Heart right ventricle (tissue), 16 donors: ENCODE data around the gene PI4KA. TPM values are rescaled to one million over a fixed set of nuclear protein-coding genes. Genes with fewer than 3 reads are reported as not detected.
A peak's percentile ranks its signal among the peaks of the same experiment; 100 is the strongest.

Experiments used
- ATAC-seq, 8 donors: fragments of 200-7000 bp; cut with Tn5 transposase; one replicate each; pipeline ENCODE4 v1.9.1; 2020; ENCODE audit warnings: mild to moderate bottlenecking in 8 of 8, moderate library complexity in 8 of 8, moderate number of reproducible peaks in 1 of 8
- DNase-seq, 2 donors: peaks; one replicate each; pipeline ENCODE4 v3.0.0-alpha.2; 2020
- H3K27ac ChIP-seq, 10 donors: fragments of 200-600 bp; sonication (generic) in 2 of 10; one replicate each; pipeline versions ENCODE4 v1.5.0 to v1.8.0; 2020 to 2022; ENCODE audit warnings: mild to moderate bottlenecking in 3 of 10
- H3K27me3 ChIP-seq, 7 donors: fragments of 200-600 bp; one replicate each; pipeline ENCODE4 v1.8.0; 2021 to 2022; ENCODE audit warnings: mild to moderate bottlenecking in 2 of 7
- H3K36me3 ChIP-seq, 9 donors: fragments of 200-600 bp; sonication (generic) in 1 of 9; one replicate each; pipeline versions ENCODE4 v1.5.0 to v1.8.0; 2020 to 2022; ENCODE audit warnings: mild to moderate bottlenecking in 2 of 9
- H3K4me1 ChIP-seq, 9 donors: fragments of 200-600 bp; sonication (generic) in 1 of 9; one replicate each; pipeline versions ENCODE4 v1.5.0 to v1.8.0; 2020 to 2022; ENCODE audit warnings: mild to moderate bottlenecking in 4 of 9
- H3K4me3 ChIP-seq, 10 donors: fragments of 200-600 bp; sonication (generic) in 2 of 10; one replicate each; pipeline versions ENCODE4 v1.5.0 to v1.8.0; 2020 to 2022; ENCODE audit warnings: mild to moderate bottlenecking in 7 of 10, moderate library complexity in 2 of 10
- H3K9me3 ChIP-seq, 11 donors: fragments of 200-600 bp in 10 of 11; sonication (generic) in 2 of 11; one replicate each; pipeline versions ENCODE4 v1.5.0 to v1.8.0; 2013 to 2022; ENCODE audit warnings: mild to moderate bottlenecking in 2 of 11, control low read depth in 1 of 11, moderate library complexity in 1 of 11
- WGBS, 2 donors: extraction: QIAGEN DNeasy Blood & Tissue Kit; methylation state at CpG; one replicate each; pipeline ENCODE4 v1.1.7; 2013; ENCODE audit warnings: inconsistent platforms in 1 of 2; 5-methylcytosine and 5-hydroxymethylcytosine counted together
- intact Hi-C, 10 donors: fragments of 100-400 bp; cut with DNase I; formaldehyde crosslinking; loops; one replicate each; pipeline versions ENCODE4 v1.11.1 to v1.14.2; 2022
- polyA plus RNA-seq, 2 donors: library from polyadenylated mRNA; stranded (reverse); fragments of 200-250 nt; gene quantifications; one replicate each; pipeline ENCODE4 v1.2.3, GENCODE V29; 2013
- total RNA-seq, 10 donors: library from RNA; stranded (reverse); fragmentation: NEBNext Ultra II Directional in 3 of 10; extraction: Animal tissue kit (Norgen Biotek cat#: 25700) in 3 of 10; gene quantifications; one replicate each; pipeline versions ENCODE4 v1.2.1 to v1.2.4, GENCODE V29; 2021 to 2023
- TF ChIP-seq, protein P1 (sequence below), 9 donors: fragments of 200-600 bp; sonication (generic) in 2 of 9; IDR thresholded peaks; one replicate each; pipeline versions ENCODE4 v1.5.0 to v1.8.0; 2021 to 2022; ENCODE audit warnings: antibody characterized with exemption in 9 of 9, mild to moderate bottlenecking in 5 of 9, moderate library complexity in 1 of 9
- donor health status: Arrhythmogenic right ventricular cardiomyopathy.
- donor health status: ischemic (EF 13 %, LVEDD 7.1; RV severe dilation, severe dysfunction).
- donor health status: healthy with polysubstance abuse.
- donor health status: DM: no; HTN: yes; CAD: no.
- donor health status: DM: no; HTN: no; CAD: no.
- donor health status: ischemic (EF 25% LVEDD 6.9; RV normal size, moderate dysfunction).
- donor health status: ischemic (EF 25% LVEDD 5.7; RV mildly dilated, moderate dysfunction).
- donor health status: healthy.
- donor health status: DM: yes; HTN: yes; CAD: no.
- donor health status: Ischemic cardiomyopathy.
- donor health status: ischemic (EF 35%, LVEDD 5.7; RV mildly dilated, moderate dysfunction).
- donor health status: nonischemic (EF 11% LVEDD 7.7; RV severe dilation, severe dysfunction).
- donor health status: DM: yes; HTN: yes; CAD: no.
- donor health status: PGD.
- donor health status: ischemic (EF 29% LVEDD 5.4; RV normal size, mild dysfunction).
- donor health status: nonischemic (EF 23%, LVEDD 6.1; RV moderate dilation, normal function).

The PI4KA gene
- total and polyA plus RNA-seq, 12 donors = 32.3 to 55.2 (median 39.4) TPM

DNA sequence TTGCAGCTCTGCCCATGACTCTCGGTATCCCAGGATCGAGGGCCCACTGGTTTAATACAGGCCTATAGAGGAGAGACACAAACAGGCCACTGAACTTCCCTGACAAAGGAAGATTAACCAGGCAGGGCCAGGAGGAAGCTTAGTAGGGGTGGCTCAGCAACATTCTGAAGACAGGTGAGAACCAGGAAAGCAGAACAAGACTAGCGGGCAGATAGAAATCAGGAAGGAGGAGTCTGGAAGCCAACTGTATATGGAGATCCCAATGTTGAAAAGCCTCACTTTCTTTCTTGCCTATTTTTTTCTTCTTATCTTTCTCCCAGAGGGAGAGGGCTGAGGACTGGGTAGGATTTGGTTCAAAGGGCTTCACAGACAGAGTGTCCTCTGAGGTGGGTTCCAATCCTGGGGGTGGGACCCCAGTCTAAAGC, 5.4 kb downstream of the PI4KA start:
- no peak overlapping the region for H3K27ac ChIP-seq
- TF ChIP-seq, protein P1, sequence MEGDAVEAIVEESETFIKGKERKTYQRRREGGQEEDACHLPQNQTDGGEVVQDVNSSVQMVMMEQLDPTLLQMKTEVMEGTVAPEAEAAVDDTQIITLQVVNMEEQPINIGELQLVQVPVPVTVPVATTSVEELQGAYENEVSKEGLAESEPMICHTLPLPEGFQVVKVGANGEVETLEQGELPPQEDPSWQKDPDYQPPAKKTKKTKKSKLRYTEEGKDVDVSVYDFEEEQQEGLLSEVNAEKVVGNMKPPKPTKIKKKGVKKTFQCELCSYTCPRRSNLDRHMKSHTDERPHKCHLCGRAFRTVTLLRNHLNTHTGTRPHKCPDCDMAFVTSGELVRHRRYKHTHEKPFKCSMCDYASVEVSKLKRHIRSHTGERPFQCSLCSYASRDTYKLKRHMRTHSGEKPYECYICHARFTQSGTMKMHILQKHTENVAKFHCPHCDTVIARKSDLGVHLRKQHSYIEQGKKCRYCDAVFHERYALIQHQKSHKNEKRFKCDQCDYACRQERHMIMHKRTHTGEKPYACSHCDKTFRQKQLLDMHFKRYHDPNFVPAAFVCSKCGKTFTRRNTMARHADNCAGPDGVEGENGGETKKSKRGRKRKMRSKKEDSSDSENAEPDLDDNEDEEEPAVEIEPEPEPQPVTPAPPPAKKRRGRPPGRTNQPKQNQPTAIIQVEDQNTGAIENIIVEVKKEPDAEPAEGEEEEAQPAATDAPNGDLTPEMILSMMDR (IDR thresholded peaks at IDR 0.05) = no peak
- no peaks in the 10 kb centered on the region for H3K9me3 ChIP-seq
- peaks cover 18 to 45% (median 31%) of the 10 kb centered on the region in 9 donors for H3K4me1 ChIP-seq
- intact Hi-C loops = loop anchor here in 3 of 10 donors (5.0 to 10.0 kb wide), 3 partner anchors 44 to 72 kb away; no protein-coding TSS in a partner anchor
- DNase-seq (no peak), ATAC-seq (no peak)
- H3K27me3 ChIP-seq = no peaks in the 10 kb centered on the region
- no peak overlapping the region for H3K4me3 ChIP-seq
- 88 to 93% methylated on average over 3 of the region's 3 CpGs for WGBS, 2 donors
- H3K36me3 ChIP-seq = no peaks in the 10 kb centered on the region

DNA sequence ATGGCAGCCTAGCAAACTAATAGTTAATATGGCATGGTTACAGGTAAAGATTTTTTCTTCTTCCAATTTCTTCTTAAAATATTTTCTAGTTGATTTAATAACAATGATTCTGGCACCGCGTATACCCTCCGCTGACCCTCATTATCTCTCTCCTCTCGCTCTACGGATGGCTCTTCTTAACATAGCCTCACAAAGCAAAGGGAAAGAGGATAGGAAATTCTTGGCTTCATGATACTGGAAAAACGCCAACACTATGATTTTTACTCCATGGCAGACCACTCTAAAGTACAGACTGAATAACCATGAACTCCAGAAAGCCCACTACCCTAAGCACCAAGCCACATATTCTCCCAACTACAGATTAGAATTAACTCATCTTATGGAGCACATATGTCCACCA, 6.1 kb downstream of the PI4KA start:
- Histone ChIP-seq H3K36me3 (no peaks in the 10 kb centered on the region), H3K27me3 (no peaks in the 10 kb centered on the region), H3K4me1 (peaks cover 15 to 40% (median 26%) of the 10 kb centered on the region in 9 donors), H3K4me3 (no peak overlapping the region), H3K9me3 (no peaks in the 10 kb centered on the region), H3K27ac (no peak overlapping the region)
- DNase-seq = no peak
- peak in 1 of 8 donors; percentile 25 for ATAC-seq
- TF ChIP-seq, protein P1 (IDR thresholded peaks at IDR 0.05) = no peak
- intact Hi-C loops = loop anchor here in 3 of 10 donors (5.0 to 10.0 kb wide), 3 partner anchors 45 to 72 kb away; no protein-coding TSS in a partner anchor
- WGBS, 2 donors = 15 to 29% methylated on average over 6 of the region's 6 CpGs

DNA sequence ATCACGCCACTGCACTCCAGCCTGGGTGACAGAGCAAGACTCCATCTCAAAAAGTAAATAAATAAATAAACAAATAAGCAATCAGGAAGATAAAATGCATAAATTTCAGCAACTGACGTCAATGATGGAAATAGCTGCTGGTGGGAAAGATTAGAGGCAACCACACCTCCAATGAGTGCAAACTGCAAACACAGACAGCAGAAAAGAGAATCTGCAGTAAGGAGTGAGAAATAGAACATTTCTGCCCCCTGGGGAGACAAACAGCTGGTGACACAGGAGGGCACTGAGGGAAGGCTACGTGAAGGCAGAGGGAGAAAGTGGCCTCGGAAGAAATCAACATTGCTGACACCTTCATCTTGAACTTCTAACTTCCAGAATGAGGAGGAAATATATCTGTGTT, 6.5 kb downstream of the PI4KA start:
- 39 to 56% methylated on average over 4 of the region's 4 CpGs for WGBS, 2 donors
- Histone ChIP-seq H3K9me3 (no peaks in the 10 kb centered on the region), H3K4me1 (peaks cover 10 to 36% (median 21%) of the 10 kb centered on the region in 9 donors), H3K36me3 (no peaks in the 10 kb centered on the region), H3K4me3 (no peak overlapping the region), H3K27me3 (no peaks in the 10 kb centered on the region), H3K27ac (no peak overlapping the region)
- intact Hi-C loops = loop anchor here in 3 of 10 donors (5.0 to 10.0 kb wide), 3 partner anchors 45 to 73 kb away; no protein-coding TSS in a partner anchor
- ATAC-seq = no peak
- TF ChIP-seq, protein P1 (IDR thresholded peaks at IDR 0.05) = no peak
- no peak for DNase-seq

DNA sequence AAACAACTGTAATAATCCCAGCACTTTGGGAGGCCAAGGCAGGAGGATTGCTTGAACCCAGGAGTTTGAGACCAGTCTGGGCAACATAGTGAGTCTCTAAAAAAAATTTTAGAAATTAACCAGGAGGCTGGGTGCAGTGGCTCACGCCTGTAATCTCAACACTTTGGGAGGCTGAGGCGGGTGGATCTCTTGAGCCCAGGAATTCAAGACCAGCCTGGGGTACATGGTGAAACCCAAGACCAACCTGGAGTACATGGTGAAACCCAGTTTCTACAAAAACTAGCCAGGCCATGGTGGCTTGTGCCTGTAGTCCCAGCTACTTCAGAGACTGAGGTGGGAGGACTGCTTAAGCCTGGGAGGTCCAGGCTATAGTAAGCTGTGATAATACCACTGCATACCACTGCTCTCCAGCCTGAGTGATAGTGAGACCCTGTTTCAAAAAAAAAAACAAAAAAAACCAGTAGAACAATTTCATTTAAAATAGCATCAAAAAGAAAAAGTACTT, 11.2 kb downstream of the PI4KA start:
- ATAC-seq = no peak
- H3K27ac ChIP-seq = no peak overlapping the region
- H3K36me3 ChIP-seq = no peaks in the 10 kb centered on the region
- DNase-seq = no peak
- H3K27me3 ChIP-seq = no peaks in the 10 kb centered on the region
- TF ChIP-seq, protein P1 (IDR thresholded peaks at IDR 0.05) = no peak
- 95 to 97% methylated on average over 2 of the region's 2 CpGs for whole genome bisulfite sequencing, 2 donors
- intact Hi-C loops = no loop called here
- H3K9me3 ChIP-seq = no peaks in the 10 kb centered on the region
- H3K4me3 ChIP-seq = no peak overlapping the region
- H3K4me1 ChIP-seq = peaks cover 0 to 31% (median 8%) of the 10 kb centered on the region in 9 donors
